Endothelial cell of umbilical vein (primary cell): ENCODE data around the gene LFNG. TPM values are rescaled to one million over a fixed set of nuclear protein-coding genes. Genes with fewer than 3 reads are reported as not detected.

ENCODE experiments used
- BruUV-seq: library from RNA; stranded (reverse); fragments of 400-500 nt; replicated peaks from 2 replicates; lab custom pipeline; 2021; lab: Mats Ljungman, UMichigan
- CTCF ChIA-PET: fragments of 300-600, 350-600 bp; sonication (Branson Sonifier 250); formaldehyde crosslinking; loops from one replicate; lab custom pipeline; 2021; ENCODE audit warnings: antibody characterized with exemption, inconsistent platforms; lab: Charles Lee
- POLR2A ChIA-PET: fragments of 300-600, 350-600 bp; sonication (Branson Sonifier 250); formaldehyde crosslinking; loops from one replicate; lab custom pipeline; 2021; ENCODE audit warnings: antibody characterized with exemption, inconsistent platforms; lab: Charles Lee
- DNase-seq: peaks from one replicate; pipeline ENCODE4 v3.0.0-alpha.2; 2011; ENCODE audit warnings: low read depth, low spot score
- FAIRE-seq: peaks from 2 replicates; lab custom pipeline; 2011; peaks lifted over from hg19 to GRCh38; lab: Jason Lieb, UNC
- H2AFZ ChIP-seq: 2 replicates; pipeline ENCODE4 v1.6.0; 2012; ENCODE audit warnings: low read depth, low read length, control low read depth, inconsistent platforms
- H3K27ac ChIP-seq: 2 replicates; pipeline ENCODE4 v1.5.1; 2011; ENCODE audit warnings: low read depth, mild to moderate bottlenecking, control low read depth, low read length, moderate library complexity; ENCODE audit not compliant: insufficient read depth
- H3K27me3 ChIP-seq, 2 experiments: 2 replicates each; pipeline versions ENCODE4 v1.6.0 to v1.6.1; 2011; ENCODE audit warnings: low read length in 2 of 2, mixed read lengths in 1 of 2; ENCODE audit not compliant: control insufficient read depth in 2 of 2, insufficient read depth in 2 of 2
- H3K36me3 ChIP-seq, 2 experiments: 2 replicates in 1 of 2; 3 replicates in 1 of 2; pipeline ENCODE4 v1.5.1; 2011; ENCODE audit warnings: low read length in 2 of 2, mild to moderate bottlenecking in 1 of 2, moderate library complexity in 1 of 2; ENCODE audit not compliant: control insufficient read depth in 2 of 2, insufficient read depth in 2 of 2; ENCODE audit errors: extremely low read depth in 1 of 2
- H3K4me1 ChIP-seq: 3 replicates; pipeline ENCODE4 v1.5.1; 2011; ENCODE audit warnings: mild to moderate bottlenecking, low read length; ENCODE audit not compliant: control insufficient read depth, insufficient read depth; ENCODE audit errors: extremely low read depth
- H3K4me2 ChIP-seq: 2 replicates; pipeline ENCODE4 v1.6.1; 2011; ENCODE audit warnings: low read length, control low read depth, mixed read lengths; ENCODE audit not compliant: insufficient read depth
- H3K4me3 ChIP-seq, 3 experiments: fragments of 200-600 bp in 1 of 3; sonication (generic), shearing (Covaris generic) in 1 of 3; replicated peaks in 1 of 3; 2 replicates each; pipeline ENCODE4 v1.5.1; 2011 to 2016; ENCODE audit warnings: control low read depth in 3 of 3, low read length in 3 of 3, mild to moderate bottlenecking in 2 of 3, inconsistent platforms in 1 of 3, low read depth in 1 of 3, moderate library complexity in 1 of 3; ENCODE audit not compliant: insufficient read depth in 1 of 3
- H3K79me2 ChIP-seq: 2 replicates; pipeline ENCODE4 v1.6.0; 2012; ENCODE audit warnings: low read length, inconsistent platforms; ENCODE audit not compliant: control insufficient read depth, insufficient read depth
- H3K9ac ChIP-seq: replicated peaks from 2 replicates; pipeline ENCODE3; 2011; ENCODE audit warnings: low read length, control low read depth; ENCODE audit not compliant: insufficient read depth; ENCODE audit errors: extremely low read depth
- H3K9me1 ChIP-seq: replicated peaks from 3 replicates; pipeline ENCODE4 v1.6.0; 2011; ENCODE audit warnings: mild to moderate bottlenecking, low read length; ENCODE audit not compliant: control insufficient read depth, insufficient read depth; ENCODE audit errors: extremely low read depth
- H3K9me3 ChIP-seq: replicated peaks from 2 replicates; pipeline ENCODE4 v1.5.1; 2012; ENCODE audit warnings: low read length, inconsistent platforms; ENCODE audit not compliant: control insufficient read depth, insufficient read depth
- H4K20me1 ChIP-seq: replicated peaks from 2 replicates; pipeline ENCODE3; 2011; ENCODE audit warnings: mild to moderate bottlenecking, low read length; ENCODE audit not compliant: control insufficient read depth, insufficient read depth; ENCODE audit errors: extremely low read depth
- CTCF ChIP-seq, 2 donors: IDR thresholded peaks; 1 replicate in 1 of 2; 2 replicates in 1 of 2; pipeline ENCODE4 v1.5.1; 2011; ENCODE audit warnings: low read length in 2 of 2, mild to moderate bottlenecking in 2 of 2, moderate library complexity in 2 of 2, control low read depth in 1 of 2, inconsistent platforms in 1 of 2, low read depth in 1 of 2; ENCODE audit not compliant: insufficient read depth in 1 of 2; ENCODE audit errors: extremely low read depth in 1 of 2
- EZH2 ChIP-seq: IDR thresholded peaks from 2 replicates; pipeline ENCODE4 v1.6.1; 2012; ENCODE audit warnings: borderline replicate concordance, low read depth, mild to moderate bottlenecking, moderate library complexity, low read length, inconsistent platforms; ENCODE audit not compliant: severe bottlenecking
- FOS ChIP-seq: IDR thresholded peaks from 2 replicates; pipeline ENCODE4 v1.6.1; 2011; ENCODE audit warnings: mild to moderate bottlenecking, low read length, moderate library complexity, borderline replicate concordance; ENCODE audit not compliant: insufficient read depth
- GATA2 ChIP-seq: IDR thresholded peaks from 2 replicates; pipeline ENCODE4 v1.7.0; 2011; ENCODE audit warnings: low read depth, mild to moderate bottlenecking, moderate library complexity, mixed read lengths, low read length; ENCODE audit not compliant: insufficient read length, insufficient read depth
- JUN ChIP-seq: IDR thresholded peaks from 2 replicates; pipeline ENCODE4 v1.6.1; 2011; ENCODE audit warnings: borderline replicate concordance, low read depth; ENCODE audit not compliant: insufficient read length, insufficient read depth
- MYC ChIP-seq: IDR thresholded peaks from one replicate; pipeline ENCODE4 v1.6.1; 2011; ENCODE audit warnings: mild to moderate bottlenecking, low read depth, low read length
- POLR2A ChIP-seq: IDR thresholded peaks from 2 replicates; pipeline ENCODE4 v1.6.1; 2012; ENCODE audit warnings: low read depth, mild to moderate bottlenecking, control low read depth, low read length
- POLR2AphosphoS5 ChIP-seq: IDR thresholded peaks from 2 replicates; pipeline ENCODE4 v1.6.1; 2012; ENCODE audit warnings: low read depth, mild to moderate bottlenecking, control low read depth, low read length, moderate library complexity; ENCODE audit not compliant: insufficient read depth
- dilution Hi-C: fragments of 300-500 bp; cut with MboI; formaldehyde crosslinking; loops from one replicate; pipeline ENCODE4 v1.15.0; 2019; ENCODE audit warnings: low sequenced_read_pairs; ENCODE audit not compliant: extremely low pct_ligation_motif_present
- intact Hi-C: fragments of 100-400 bp; cut with micrococcal nuclease; formaldehyde crosslinking; loops from one replicate; pipeline ENCODE4 v1.10.0; 2022
- polyA plus RNA-seq, 4 experiments: library from polyadenylated mRNA; depleted of rRNA in 3 of 4; stranded (reverse) in 3 of 4; unstranded in 1 of 4; fragments of >200 nt; gene quantifications; 2 replicates each; pipeline versions ENCODE4 v1.2.1 to v1.2.3, GENCODE V29; 2011 to 2012; ENCODE audit warnings: missing spikeins in 1 of 4
- total RNA-seq: library from RNA; stranded (reverse); gene quantifications from 2 replicates; pipeline ENCODE4 v1.2.3, GENCODE V29; 2021
- TF ChIP-seq, protein P1 (sequence below): IDR thresholded peaks from 2 replicates; pipeline ENCODE4 v1.6.1; 2011; ENCODE audit not compliant: insufficient read depth, insufficient read length

The LFNG gene
- total and polyA plus RNA-seq, 2 donors (not counting 3 experiments of a cell fraction or from before 2014, with no cell fraction given) = 12.6 to 13.1 TPM

- Histone ChIP-seq H3K4me2 (no peak within 1 kb of the TSS), H3K27ac (no peak within 1 kb of the TSS), H3K9me3 (no peaks in the 10 kb centered on the region), H3K4me1 (peaks cover 2% of the 10 kb centered on the region), H3K27me3 (peaks cover 0 to 2% of the 10 kb centered on the region in 2 experiments), H3K9me1 (no peaks in the 10 kb centered on the region), H3K4me3 (no peak within 1 kb of the TSS), H4K20me1 (no peaks in the 10 kb centered on the region), H3K36me3 (no peaks in the 10 kb centered on the region), H3K9ac (no peak within 1 kb of the TSS), H2AFZ (no peak within 1 kb of the TSS), H3K79me2 (no peaks in the 10 kb centered on the region)
- no TSS peak for BruUV-seq
- FAIRE-seq (no peak), DNase-seq (no peak)
- ChIA-PET CTCF (no interaction called here), POLR2A (no interaction called here)
- TF ChIP-seq CTCF (IDR thresholded peaks at IDR 0.05; ENCODE audit: extremely low read depth in 1 of 2, insufficient read depth in 1 of 2, low read depth in 1 of 2, low read length in 2 of 2) = no peak
- TF ChIP-seq POLR2A = no peak
- no peak for TF ChIP-seq POLR2AphosphoS5
- TF ChIP-seq GATA2 = no peak
- TF ChIP-seq EZH2 = no peak
- no peak for TF ChIP-seq FOS
- no peak for TF ChIP-seq JUN
- TF ChIP-seq, protein P1, sequence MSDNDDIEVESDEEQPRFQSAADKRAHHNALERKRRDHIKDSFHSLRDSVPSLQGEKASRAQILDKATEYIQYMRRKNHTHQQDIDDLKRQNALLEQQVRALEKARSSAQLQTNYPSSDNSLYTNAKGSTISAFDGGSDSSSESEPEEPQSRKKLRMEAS = no peak
- TF ChIP-seq MYC = no peak
- intact Hi-C loops (loop anchor here (2.0 to 10.0 kb wide), 3 partner anchors 45 to 186 kb away; partner anchors contain the start of gene TTYH3), dilution Hi-C loops (no loop called here)
Observed at GRCh38 chr7:2476298-2476697, 43.3 kb upstream of the LFNG start, which contains the start of gene GRIFIN. Gene GRIFIN, minus strand, starts transcription at chr7:2476398. Its CDS starts 15 bp downstream, at chr7:2476383.
